ENCODE measurements around the gene MYPOP. TPM values are rescaled to one million over a fixed set of nuclear protein-coding genes. Genes with fewer than 3 reads are reported as not detected.

Gene MYPOP
- total and polyA plus RNA-seq, 9 of the 15 experiments (the other 6 are each of a cell fraction or from before 2014, with no cell fraction given): 0.32 to 7.6 (median 1.6) TPM

- peak in 1 of 2 experiments; percentile 48; a peak in 1 of 4 replicates for TF ChIP-seq UBTF (IDR thresholded peaks at IDR 0.05; ENCODE audit: borderline replicate concordance in 1 of 2, low read depth in 2 of 2, low read length in 2 of 2)
- TF ChIP-seq DDX20 (tag; IDR thresholded peaks at IDR 0.05; ENCODE audit: low read depth): no peak
- TF ChIP-seq E2F6 (IDR thresholded peaks at IDR 0.05; ENCODE audit: borderline replicate concordance in 1 of 2, extremely low read depth in 1 of 2, insufficient read depth in 1 of 2, insufficient read length in 1 of 2, low read depth in 1 of 2, low read length in 1 of 2, poor library complexity in 1 of 2, severe bottlenecking in 1 of 2): peak in 1 of 2 experiments; percentile 75
- no peak for TF ChIP-seq CEBPB (tag; IDR thresholded peaks at IDR 0.05)
- TF ChIP-seq USF2 (CRISPR knock-in tag; IDR thresholded peaks at IDR 0.05): no peak
- peak; percentile 23; the same call in 1 of the 2 replicates for TF ChIP-seq ETV5 (CRISPR knock-in tag; IDR thresholded peaks at IDR 0.05; ENCODE audit: low read depth)
- TF ChIP-seq E2F1 (CRISPR knock-in tag; IDR thresholded peaks at IDR 0.05): no peak
- 0 out of 2 replicates have a peak, but pooled peaks have one; percentile 33 for TF ChIP-seq ZNF224 (CRISPR knock-in tag; IDR thresholded peaks at IDR 0.05)
- TF ChIP-seq COPS2 (conservative IDR thresholded peaks at IDR 0.05): no peak
- TF ChIP-seq HDAC2 (IDR thresholded peaks at IDR 0.05): peak; percentile 99
- TF ChIP-seq NCOA1 (IDR thresholded peaks at IDR 0.05; ENCODE audit: low read depth): 0 out of 2 replicates have a peak, but pooled peaks have one; percentile 33
- TF ChIP-seq SNAPC5 (CRISPR knock-in tag; IDR thresholded peaks at IDR 0.05): no peak
- TF ChIP-seq MAZ (CRISPR knock-in tag; conservative IDR thresholded peaks at IDR 0.05 in 1 of 2, IDR thresholded peaks at IDR 0.05 in 1 of 2): peak; percentile 98 to 100
- no peak for TF ChIP-seq RHOXF2B (CRISPR knock-in tag; conservative IDR thresholded peaks at IDR 0.05)
- no peak for TF ChIP-seq KLF13 (tag; IDR thresholded peaks at IDR 0.05; ENCODE audit: borderline replicate concordance, low read depth)
- 0 out of 4 replicates have a peak, but pooled peaks of 1 of the 2 experiments have one; percentile 15 for TF ChIP-seq SRF (CRISPR knock-in tag; IDR thresholded peaks at IDR 0.05)
- TF ChIP-seq NONO (IDR thresholded peaks at IDR 0.05; ENCODE audit: low read depth in 2 of 2, low read length in 1 of 2): peak in 1 of 2 experiments; percentile 66; a peak in 2 of 4 replicates
- TF ChIP-seq USF1 (CRISPR knock-in tag; IDR thresholded peaks at IDR 0.05): no peak
Observed at GRCh38 chr19:45863840-45864628, 38.4 kb downstream of the MYPOP start, which contains the start of gene FOXA3 (continued).
